Heart left ventricle (tissue), 16 donors: Measurements from ENCODE around the gene POFUT2. TPM values are rescaled to one million over a fixed set of nuclear protein-coding genes. Genes with fewer than 3 reads are reported as not detected.
A peak's percentile ranks its signal among the peaks of the same experiment; 100 is the strongest.

Source experiments
- ATAC-seq, 4 donors: fragments of 200-7000 bp; cut with Tn5 transposase; one replicate each; pipeline ENCODE4 v1.9.1; 2020 to 2022; ENCODE audit warnings: moderate library complexity in 4 of 4, mild to moderate bottlenecking in 3 of 4, moderate number of reproducible peaks in 1 of 4
- DNase-seq, 5 donors: peaks; one replicate each; pipeline ENCODE4 v3.0.0-alpha.2; 2020
- H3K27ac ChIP-seq, 12 donors: fragments of 200-600 bp; sonication (generic) in 4 of 12; one replicate each; pipeline versions ENCODE4 v1.5.0 to v1.8.0; 2016 to 2022; ENCODE audit warnings: mild to moderate bottlenecking in 2 of 12
- H3K27me3 ChIP-seq, 9 donors: fragments of 200-600 bp; sonication (generic) in 2 of 9; one replicate each; pipeline versions ENCODE4 v1.5.1 to v1.8.0; 2016 to 2022; ENCODE audit warnings: mild to moderate bottlenecking in 3 of 9
- H3K36me3 ChIP-seq, 9 donors: fragments of 200-600 bp; sonication (generic) in 2 of 9; one replicate each; pipeline versions ENCODE4 v1.5.0 to v1.8.0; 2018 to 2022; ENCODE audit warnings: mild to moderate bottlenecking in 2 of 9
- H3K4me1 ChIP-seq, 12 donors: fragments of 200-600 bp; sonication (generic) in 4 of 12; one replicate each; pipeline versions ENCODE4 v1.5.0 to v1.8.0; 2016 to 2022; ENCODE audit warnings: mild to moderate bottlenecking in 3 of 12
- H3K4me3 ChIP-seq, 12 donors: fragments of 200-600 bp; sonication (generic) in 4 of 12; one replicate each; pipeline versions ENCODE4 v1.5.0 to v1.8.0; 2017 to 2022; ENCODE audit warnings: mild to moderate bottlenecking in 9 of 12, moderate library complexity in 4 of 12
- H3K9me3 ChIP-seq, 12 donors: fragments of 200-600 bp; sonication (generic) in 4 of 12; one replicate each; pipeline versions ENCODE4 v1.5.0 to v1.8.0; 2016 to 2022; ENCODE audit warnings: mild to moderate bottlenecking in 1 of 12
- CTCF ChIP-seq, 12 donors: fragments of 200-600 bp; sonication (generic) in 4 of 12; IDR thresholded peaks; one replicate each; pipeline versions ENCODE4 v1.5.0 to v1.8.0; 2018 to 2022; ENCODE audit warnings: antibody characterized with exemption in 12 of 12, mild to moderate bottlenecking in 5 of 12
- POLR2A ChIP-seq, 2 donors: fragments of 450-650 bp; IDR thresholded peaks; one replicate each; pipeline ENCODE4 v1.6.1; 2017; ENCODE audit warnings: antibody characterized with exemption in 2 of 2, mild to moderate bottlenecking in 2 of 2, moderate library complexity in 2 of 2
- WGBS, 4 donors: extraction: QIAGEN DNeasy Blood & Tissue Kit in 2 of 4; methylation state at CpG; one replicate each; pipeline versions ENCODE4 v1.1.5 to v1.1.7; 2013 to 2018; 5-methylcytosine and 5-hydroxymethylcytosine counted together
- intact Hi-C, 10 donors: fragments of 100-400 bp; cut with DNase I; formaldehyde crosslinking; loops; one replicate each; pipeline versions ENCODE4 v1.11.1 to v1.14.2; 2022
- polyA plus RNA-seq, 2 donors: library from polyadenylated mRNA; stranded (reverse); fragments of 200-250 nt; gene quantifications; one replicate each; pipeline ENCODE4 v1.2.3, GENCODE V29; 2013
- total RNA-seq, 9 donors: library from RNA; depleted of rRNA in 2 of 9; stranded (reverse); fragments of >200 nt in 2 of 9; fragmentation: NEBNext Ultra II Directional in 3 of 9; extraction: Animal tissue kit (Norgen Biotek cat#: 25700) in 3 of 9; gene quantifications; one replicate each; pipeline versions ENCODE4 v1.1.0 to v1.2.4, GENCODE V29; 2016 to 2023
- donor health status: ischemic (EF 13 %, LVEDD 7.1; RV severe dilation, severe dysfunction).
- donor health status: healthy with polysubstance abuse.
- donor health status: DM: no; HTN: yes; CAD: no.
- donor health status: DM: no; HTN: no; CAD: no.
- donor health status: ischemic (EF 25% LVEDD 6.9; RV normal size, moderate dysfunction).
- donor health status: ischemic (EF 25% LVEDD 5.7; RV mildly dilated, moderate dysfunction).
- donor health status: healthy.
- donor health status: DM: yes; HTN: yes; CAD: no.
- donor health status: ischemic (EF 35%, LVEDD 5.7; RV mildly dilated, moderate dysfunction).
- donor health status: nonischemic (EF 11% LVEDD 7.7; RV severe dilation, severe dysfunction).
- donor health status: DM: yes; HTN: yes; CAD: no.
- donor health status: PGD.
- donor health status: ischemic (EF 29% LVEDD 5.4; RV normal size, mild dysfunction).
- donor health status: nonischemic (EF 23%, LVEDD 6.1; RV moderate dilation, normal function).

The POFUT2 gene
- total and polyA plus RNA-seq, 11 donors = 10.8 to 25.8 (median 18.5) TPM

GRCh38 chr21:45304476-45304830 is 16.8 kb upstream of the POFUT2 start:
- DNase-seq = peak in 1 of 5 donors; percentile 22
- no peak for TF ChIP-seq CTCF (IDR thresholded peaks at IDR 0.05)
- no peak for TF ChIP-seq POLR2A (IDR thresholded peaks at IDR 0.05)
- WGBS, 4 donors = 95 to 100% (median 96%) methylated on average over 5 to 6 of the region's 6 CpGs
- peaks cover 18 to 72% (median 55%) of the 10 kb centered on the region in 12 donors for H3K4me1 ChIP-seq
- no peaks in the 10 kb centered on the region for H3K36me3 ChIP-seq
- ATAC-seq = no peak
- no peaks in the 10 kb centered on the region for H3K27me3 ChIP-seq
- H3K27ac ChIP-seq = peak overlapping the region in 2 of 12 donors; percentile 12 to 95
- intact Hi-C loops = loop anchor here in 6 of 10 donors (2.0 to 10.0 kb wide), 4 partner anchors 50 to 62 kb away; no protein-coding TSS in a partner anchor
- no peak overlapping the region for H3K4me3 ChIP-seq
- no peaks in the 10 kb centered on the region for H3K9me3 ChIP-seq

DNA sequence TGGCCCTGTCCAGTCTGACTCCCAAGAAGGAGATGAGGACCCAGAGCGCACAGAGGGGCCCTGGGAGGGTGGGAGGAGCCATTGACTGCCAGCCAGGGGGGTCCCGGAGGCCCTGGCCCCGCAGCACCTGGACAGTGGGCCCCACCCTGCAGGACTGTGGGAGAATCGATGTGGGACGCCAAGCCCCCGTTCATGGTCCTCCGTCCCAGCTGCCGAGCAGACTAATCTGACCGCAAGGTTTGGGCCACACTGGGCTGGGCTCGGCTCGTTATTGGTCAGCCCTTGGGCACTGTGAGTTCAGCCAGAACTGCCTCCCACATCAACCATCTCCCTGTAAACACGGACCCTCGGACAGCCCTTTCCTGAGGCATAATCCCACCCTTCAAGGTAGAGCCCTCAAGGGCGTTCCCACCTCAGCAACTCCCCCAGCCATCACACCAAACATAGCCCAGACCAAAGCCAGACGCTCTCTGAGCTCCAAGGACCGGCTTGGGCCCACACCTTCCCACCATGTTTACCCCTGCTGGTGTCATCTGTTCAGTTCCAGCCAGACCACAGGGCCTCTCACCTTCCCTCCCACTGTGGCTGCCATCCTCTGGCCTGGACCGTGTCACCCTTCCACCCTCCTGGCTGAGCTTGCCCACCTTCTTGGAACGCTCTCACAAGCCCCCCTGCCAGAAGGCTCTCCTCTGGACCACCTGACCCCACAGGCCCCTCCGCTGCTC is 16.2 kb upstream of the POFUT2 start:
- H3K4me1 ChIP-seq = peaks cover 15 to 72% (median 53%) of the 10 kb centered on the region in 12 donors
- H3K27ac ChIP-seq = peak overlapping the region in 5 of 12 donors; percentile 75 to 98 (median 92)
- H3K27me3 ChIP-seq = no peaks in the 10 kb centered on the region
- 94 to 96% (median 95%) methylated on average over 12 to 19 of the region's 19 CpGs for WGBS, 4 donors
- H3K9me3 ChIP-seq = no peaks in the 10 kb centered on the region
- no peak for ATAC-seq
- no peak for TF ChIP-seq CTCF (IDR thresholded peaks at IDR 0.05)
- no peak for TF ChIP-seq POLR2A (IDR thresholded peaks at IDR 0.05)
- intact Hi-C loops = loop anchor here in 6 of 10 donors (2.0 to 10.0 kb wide), 4 partner anchors 51 to 63 kb away; no protein-coding TSS in a partner anchor
- H3K4me3 ChIP-seq = no peak overlapping the region
- H3K36me3 ChIP-seq = no peaks in the 10 kb centered on the region
- peak in 3 of 5 donors; percentile 23 to 43 (median 27) for DNase-seq

- peaks cover 15 to 71% (median 47%) of the 10 kb centered on the region in 12 donors for H3K4me1 ChIP-seq
- intact Hi-C loops = loop anchor here in 5 of 10 donors (5.0 to 10.0 kb wide), 3 partner anchors 52 to 59 kb away; no protein-coding TSS in a partner anchor
- ATAC-seq = no peak
- DNase-seq = peak in 3 of 5 donors; percentile 34 to 61 (median 56)
- TF ChIP-seq POLR2A (IDR thresholded peaks at IDR 0.05) = no peak
- TF ChIP-seq CTCF (IDR thresholded peaks at IDR 0.05) = no peak
- H3K36me3 ChIP-seq = no peaks in the 10 kb centered on the region
- H3K9me3 ChIP-seq = no peaks in the 10 kb centered on the region
- peak overlapping the region in 11 of 12 donors; percentile 58 to 98 (median 90) for H3K27ac ChIP-seq
- WGBS, 4 donors = 85 to 92% (median 87%) methylated on average over 18 to 21 of the region's 21 CpGs
- H3K4me3 ChIP-seq = no peak overlapping the region
- no peaks in the 10 kb centered on the region for H3K27me3 ChIP-seq
Observed at GRCh38 chr21:45303091-45303615, 15.5 kb upstream of the POFUT2 start.
